ENCODE results near the gene GMPR.

DNA sequence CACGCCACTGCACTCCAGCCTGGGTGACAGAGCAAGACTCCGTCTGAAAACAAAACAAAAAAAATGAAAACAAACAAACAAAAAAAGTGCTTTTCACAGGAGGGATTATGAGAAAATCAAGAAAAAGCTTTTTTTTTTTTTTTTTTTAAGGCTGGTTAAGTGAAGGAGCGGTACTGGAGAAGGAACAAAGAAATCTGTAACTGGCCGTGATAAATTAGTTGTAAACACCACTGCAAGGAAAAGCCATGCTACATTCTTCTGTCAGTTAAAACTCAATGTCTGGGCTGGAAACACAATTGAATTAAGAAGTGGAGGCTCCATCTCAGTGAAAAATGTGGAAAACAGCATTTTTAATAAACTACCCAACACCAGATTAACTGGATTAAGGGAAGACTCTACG, 6.3 kb upstream of the GMPR start:
- TF ChIP-seq POLR2A (IDR thresholded peaks at IDR 0.05; ENCODE audit: low read depth, low read length) (no peak), TAF1 (IDR thresholded peaks at IDR 0.05; ENCODE audit: borderline replicate concordance, low read depth, low read length) (no peak)

Data from GM12892 (cell line).